Suppressor macrophage treated with lipopolysaccharide for 4 hours (primary cell): ENCODE results near the gene TMCC2.

Experiments used
- DNase-seq: peaks from one replicate; pipeline ENCODE4 v3.0.0-alpha.2; 2020

The TMCC2 gene

DNA sequence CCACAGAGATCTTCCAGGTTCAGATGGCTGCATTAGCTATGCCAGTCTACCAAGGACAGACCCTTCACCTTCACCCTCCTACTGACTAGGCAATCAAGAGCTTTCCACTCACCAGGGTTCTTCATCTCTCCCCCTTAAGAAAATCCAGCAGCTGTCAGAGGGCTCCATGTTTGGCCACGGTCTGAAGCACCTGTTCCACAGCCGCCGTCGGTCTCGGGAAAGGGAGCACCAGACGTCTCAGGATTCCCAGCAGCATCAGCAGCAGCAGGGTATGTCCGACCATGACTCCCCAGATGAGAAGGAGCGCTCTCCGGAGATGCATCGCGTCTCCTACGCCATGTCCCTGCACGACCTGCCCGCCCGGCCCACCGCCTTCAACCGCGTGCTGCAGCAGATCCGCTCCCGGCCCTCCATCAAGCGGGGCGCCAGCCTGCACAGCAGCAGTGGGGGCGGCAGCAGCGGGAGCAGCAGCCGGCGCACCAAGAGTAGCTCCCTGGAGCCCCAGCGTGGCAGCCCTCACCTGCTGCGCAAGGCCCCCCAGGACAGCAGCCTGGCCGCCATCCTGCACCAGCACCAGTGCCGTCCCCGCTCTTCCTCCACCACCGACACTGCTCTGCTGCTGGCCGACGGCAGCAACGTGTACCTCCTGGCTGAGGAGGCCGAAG lies 13.8 kb downstream of the TMCC2 start:
- no peak for DNase-seq

DNA sequence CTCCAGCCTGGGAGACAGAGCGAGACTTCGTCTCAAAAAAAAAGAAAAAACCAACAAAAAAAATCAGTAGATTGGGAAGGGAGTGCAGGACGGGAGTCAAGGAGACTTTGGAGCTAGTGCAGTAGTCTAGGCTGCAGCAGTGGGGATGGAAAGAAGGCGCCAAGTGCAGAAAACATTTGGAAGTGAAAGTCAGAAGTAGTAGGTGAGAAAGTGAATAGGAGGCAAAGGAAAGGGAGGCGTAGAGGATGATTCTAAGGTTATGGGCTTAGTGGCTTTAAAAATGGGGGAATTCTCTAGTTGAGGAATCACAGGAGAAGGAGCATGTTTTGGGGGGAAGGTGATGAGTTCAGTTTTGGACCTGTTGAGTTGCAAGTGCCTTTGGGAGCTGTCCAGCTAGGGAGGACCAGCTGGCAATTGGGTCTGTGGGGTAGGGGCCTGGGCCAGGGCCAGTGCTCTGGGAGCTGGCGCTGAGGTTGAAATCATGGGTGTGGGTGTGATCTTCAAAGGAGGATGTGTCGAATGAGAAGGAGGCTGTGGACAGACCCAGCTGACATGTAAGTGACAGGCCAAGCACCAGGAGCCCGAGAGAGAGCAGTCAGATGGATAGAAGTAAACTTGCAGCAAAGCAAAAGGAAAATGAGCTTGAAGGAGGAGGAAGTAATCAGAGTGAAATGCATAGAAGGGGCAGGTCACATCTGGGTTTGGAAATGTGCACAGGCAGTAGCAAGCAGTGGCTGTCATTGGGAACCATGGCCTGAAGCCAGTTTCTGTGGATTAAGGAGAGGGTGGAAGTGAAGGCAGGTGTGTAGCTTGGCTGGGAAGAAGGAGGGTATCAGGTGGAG lies 15.8 kb downstream of the TMCC2 start:
- DNase-seq, result no peak

- DNase-seq, result no peak
Observed at GRCh38 chr1:205244384-205244783, 16.6 kb downstream of the TMCC2 start.

- no peak for DNase-seq
Observed at GRCh38 chr1:205245096-205245495, 17.4 kb downstream of the TMCC2 start.

DNA sequence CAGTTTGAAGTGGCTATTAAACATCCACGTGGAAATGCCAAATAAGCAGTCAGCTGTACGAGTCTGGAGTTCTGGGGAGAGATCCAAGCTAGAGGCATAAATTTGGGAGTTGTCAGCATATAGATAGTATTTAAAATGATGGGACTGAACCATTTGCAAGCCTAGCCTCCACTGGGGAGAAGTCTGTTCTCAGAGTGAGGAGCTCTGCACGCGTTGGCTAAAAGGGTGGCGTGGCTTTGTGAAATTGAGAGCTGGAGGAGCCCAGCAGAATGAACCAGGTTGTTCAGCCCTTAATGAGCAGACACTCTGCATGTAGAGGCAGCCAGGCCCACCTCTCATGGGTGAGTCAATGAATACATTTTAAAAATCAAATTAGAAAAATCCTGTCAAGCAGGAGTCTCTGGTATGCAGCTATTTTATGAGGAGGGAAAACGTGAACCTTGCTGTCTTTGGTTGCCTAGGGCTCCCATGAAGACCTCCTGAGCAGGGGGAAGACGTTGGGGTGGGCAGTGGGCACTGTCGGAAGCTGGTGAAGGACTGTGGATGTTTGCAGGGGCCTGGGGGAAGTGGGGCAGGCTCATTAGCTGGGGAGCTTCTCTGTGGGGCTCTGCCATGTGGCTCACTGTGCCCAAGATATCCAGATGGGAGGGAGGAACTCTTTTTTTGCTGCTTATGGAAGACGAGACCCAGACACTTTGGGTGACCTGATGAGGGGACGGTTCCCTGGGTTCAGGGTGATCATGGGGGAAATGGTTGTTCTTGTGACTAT lies 18.8 kb downstream of the TMCC2 start:
- DNase-seq, result no peak

- DNase-seq, result no peak
Observed at GRCh38 chr1:205247130-205247921, 19.6 kb downstream of the TMCC2 start.

DNA sequence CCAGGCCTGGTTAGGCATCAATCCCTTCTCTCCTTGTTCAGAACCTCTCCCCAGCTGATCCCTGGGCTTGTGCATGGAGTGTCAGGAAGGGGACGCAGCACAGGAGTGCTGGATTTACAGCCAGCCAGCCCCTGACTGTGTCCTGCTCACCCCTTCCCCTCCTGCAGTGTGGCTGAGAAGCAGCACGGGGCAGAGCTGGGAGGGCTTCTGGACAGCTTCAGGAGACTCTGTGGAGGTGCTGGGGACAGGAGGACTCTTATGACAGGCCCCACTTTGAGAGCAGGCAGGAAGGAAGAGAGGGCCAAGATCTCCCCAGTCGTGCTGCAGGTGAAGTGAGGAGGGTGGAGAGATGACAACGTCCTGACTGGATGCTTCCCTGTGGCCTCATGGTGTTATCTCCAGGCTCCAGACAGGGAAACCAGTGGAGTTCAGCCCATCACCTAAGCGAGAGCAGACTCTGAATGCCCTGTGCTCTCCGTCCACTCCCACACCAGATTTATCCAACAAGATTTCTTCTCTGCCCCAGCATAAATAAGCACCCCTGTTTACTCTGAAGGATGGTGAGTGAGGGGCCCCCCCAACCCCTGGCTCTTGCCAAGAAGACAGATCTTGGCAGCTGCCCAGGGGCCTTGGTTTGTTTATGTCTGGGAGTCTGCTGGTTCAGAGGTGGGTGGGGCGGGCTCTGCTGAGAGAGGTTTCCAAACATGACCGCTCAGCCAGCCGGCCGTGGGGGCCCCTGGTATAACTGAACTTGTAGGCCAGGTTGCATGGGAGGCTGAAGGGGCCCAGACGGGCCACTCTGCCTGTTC lies 21.3 kb downstream of the TMCC2 start:
- DNase-seq, result no peak

DNA sequence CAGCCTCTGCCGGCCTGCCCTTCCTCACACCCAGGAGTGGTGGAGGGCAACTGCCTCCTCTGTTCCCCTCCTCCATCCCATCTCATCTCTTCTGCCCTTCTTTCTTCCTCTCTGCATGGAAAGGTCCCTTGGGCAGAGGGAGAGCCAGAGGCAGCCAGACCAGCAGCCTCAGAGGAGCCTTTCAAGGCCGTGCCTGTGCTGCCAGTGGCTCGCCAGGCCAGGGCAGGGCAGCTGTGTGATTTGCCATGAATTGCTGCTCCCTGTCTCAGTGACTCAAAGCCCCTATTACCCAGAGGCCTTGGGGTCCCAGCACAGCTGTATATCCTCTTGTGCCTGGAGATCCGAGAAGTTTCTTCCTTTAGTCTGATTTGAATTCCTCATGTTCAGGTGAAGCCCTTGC lies 21.9 kb downstream of the TMCC2 start:
- DNase-seq, result no peak

DNA sequence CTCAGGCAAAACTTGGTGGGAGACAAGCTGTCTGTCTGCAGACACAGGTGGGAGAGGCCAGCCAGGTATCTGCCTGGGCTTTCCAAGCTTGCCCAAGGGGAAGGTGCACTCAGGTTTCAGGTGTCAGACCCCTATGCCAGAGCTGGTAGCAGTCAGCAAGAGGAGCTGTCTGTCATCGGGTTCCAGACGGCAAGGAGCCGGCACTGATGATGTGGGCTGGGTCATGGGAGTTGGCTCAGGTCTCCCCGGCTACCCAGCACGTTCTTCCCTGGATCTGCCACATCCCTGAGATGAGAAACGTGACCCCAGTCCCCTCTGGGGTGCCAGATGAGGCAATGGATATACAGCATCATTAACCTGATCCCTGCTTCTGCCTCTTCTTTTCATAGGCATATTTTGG lies 23.0 kb downstream of the TMCC2 start:
- no peak for DNase-seq

DNA sequence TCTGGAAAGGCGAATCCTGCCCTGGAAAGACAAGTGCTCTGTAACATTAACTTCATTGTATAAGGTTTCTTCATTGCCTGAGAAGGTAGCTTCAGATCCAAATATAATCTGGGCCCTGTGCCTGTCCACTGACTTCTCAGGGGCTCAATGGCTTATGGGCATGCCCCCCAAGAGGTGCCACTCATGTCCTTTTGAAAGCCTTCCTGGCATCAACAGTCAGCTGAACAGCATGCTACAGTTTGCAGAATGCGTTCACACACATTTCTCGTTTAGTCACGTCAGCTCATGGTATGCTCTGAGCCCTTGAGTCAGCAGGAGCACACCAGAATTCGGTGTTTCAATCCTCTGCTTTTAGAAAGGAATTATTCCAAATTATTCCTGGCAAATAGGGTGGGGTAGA lies 23.8 kb downstream of the TMCC2 start:
- DNase-seq, result no peak

DNA sequence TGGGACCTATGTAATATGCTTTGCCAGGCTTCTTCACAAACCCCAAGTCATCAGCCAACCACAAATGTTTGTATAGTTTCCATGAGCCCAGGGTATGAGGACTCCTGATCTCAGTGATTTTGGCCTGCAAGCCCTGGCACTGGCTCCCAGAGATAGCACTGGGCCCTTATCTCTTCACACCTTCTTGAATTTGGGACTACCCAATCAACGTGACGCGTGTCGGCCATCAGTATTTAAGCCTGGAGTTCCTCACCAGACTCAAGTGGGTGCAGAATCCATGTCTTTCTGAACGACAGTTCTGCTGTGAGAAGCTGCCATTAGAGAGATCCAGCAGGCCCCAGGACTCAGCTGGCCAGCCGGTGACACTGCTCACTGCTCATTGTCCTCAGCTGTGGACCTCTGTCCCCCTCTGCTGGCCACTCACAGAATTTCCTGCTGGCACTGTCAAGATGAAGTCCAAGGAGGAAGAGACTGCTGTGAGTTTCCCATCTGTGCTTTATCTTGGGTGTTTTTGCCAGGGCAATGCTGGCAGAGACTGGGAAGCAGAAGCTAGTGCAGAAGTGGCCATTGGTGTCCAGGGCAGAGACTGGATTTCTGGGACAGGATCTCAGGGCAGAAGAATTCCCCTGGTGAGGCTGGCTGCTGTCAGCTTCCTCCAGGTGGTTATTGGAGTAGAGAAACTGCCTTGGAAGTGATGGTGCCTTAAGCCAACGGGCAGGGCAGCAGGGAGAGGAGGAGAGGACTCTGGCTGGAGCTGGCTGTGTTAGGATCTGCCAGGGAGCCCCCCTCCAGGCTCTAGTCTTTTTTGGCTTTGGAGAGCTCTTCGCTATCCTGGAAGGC lies 28.4 kb downstream of the TMCC2 start:
- DNase-seq, result peak; percentile 92

- DNase-seq, result no peak
Observed at GRCh38 chr1:205256951-205257625, 29.3 kb downstream of the TMCC2 start.

GRCh38 chr1:205257735-205258134 lies 30.0 kb downstream of the TMCC2 start:
- DNase-seq, result no peak

DNA sequence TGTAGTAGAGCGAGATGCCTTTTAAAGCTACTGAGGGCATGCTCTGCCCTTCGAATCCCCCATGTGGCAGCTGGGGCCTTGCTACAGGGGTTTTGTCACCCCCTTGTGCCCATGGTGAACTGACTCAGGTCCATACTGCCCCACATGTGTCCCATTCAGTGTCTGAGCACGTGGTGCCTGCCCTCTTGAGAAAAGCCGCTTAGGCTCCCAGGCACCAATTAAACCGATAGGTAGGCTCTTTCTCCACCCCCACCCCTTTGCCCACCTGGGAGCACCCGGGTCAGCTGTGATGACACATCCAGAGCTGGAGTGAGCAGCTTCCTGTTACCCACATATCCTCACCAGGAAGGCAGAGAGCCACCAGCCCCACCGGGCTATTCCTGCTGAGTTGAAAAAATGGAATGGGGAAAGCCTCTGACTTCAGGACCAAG lies 30.5 kb downstream of the TMCC2 start:
- DNase-seq, result no peak

GRCh38 chr1:205258719-205259118 lies 31.0 kb downstream of the TMCC2 start:
- peak; percentile 71 for DNase-seq

DNA sequence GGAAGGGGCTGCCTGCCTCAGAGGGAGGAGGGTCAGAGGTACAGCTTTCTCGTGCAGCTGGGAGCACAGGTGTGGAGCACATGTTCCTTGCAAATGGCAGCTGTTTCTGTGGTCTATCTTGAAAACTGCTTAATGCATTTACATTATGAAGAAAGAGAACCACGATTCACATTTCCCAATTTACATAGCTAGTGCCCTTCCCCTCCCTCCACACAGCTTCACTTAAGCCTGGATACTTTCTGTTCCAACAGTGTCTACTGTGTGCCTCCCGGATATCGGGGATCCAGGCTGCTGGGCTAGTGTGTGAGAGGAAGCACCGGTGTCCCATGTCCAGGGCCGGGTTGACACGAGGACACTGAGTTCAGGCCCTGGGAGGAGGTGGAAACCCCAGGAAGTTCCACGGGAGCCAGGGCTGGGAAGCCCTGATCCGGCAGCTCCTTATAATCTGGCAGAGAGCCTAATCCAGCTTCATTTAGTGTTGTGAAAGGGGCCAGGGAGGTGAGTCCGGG lies 31.6 kb downstream of the TMCC2 start:
- DNase-seq, result peak; percentile 39

- no peak for DNase-seq
Observed at GRCh38 chr1:205259998-205260397, 32.3 kb downstream of the TMCC2 start.

DNA sequence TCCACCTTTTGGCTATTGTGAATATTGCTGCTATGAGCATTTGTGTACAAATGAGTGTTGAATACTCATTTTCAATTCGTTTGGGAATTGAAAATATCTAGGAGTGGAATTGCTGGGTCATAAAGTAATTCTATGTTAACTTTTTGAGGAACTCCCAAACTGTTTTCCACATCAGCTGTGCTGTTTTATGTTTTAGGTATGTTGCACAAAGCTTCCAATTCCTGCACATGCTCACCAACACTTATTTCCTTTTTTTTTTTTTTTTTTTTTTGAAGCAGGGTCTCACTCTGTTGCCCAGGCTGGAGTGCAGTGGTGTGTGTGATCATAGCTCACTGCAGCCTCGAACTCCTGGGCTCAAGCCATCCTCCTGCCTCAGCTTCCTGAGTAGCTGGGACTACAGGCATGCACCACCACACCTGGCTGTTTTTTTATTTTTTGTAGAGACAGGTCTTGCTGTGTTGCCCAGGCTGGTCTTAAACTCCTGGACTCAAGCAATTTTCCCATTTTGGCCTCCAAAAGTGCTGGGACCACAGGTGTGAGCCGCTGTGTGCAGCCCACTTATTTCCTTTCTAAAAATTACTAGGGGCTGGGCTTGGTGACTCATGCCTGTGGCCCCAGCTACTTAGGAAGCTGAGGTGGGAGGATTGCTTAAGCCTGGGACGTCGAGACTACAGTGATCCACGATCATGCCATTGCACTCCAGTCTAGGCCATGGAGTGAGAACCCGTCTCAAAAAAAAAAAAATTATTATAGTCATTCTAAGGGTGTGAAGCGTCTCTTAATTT lies 33.4 kb downstream of the TMCC2 start:
- DNase-seq, result peak; percentile 67
